ENCODE measurements around the gene CPN2. TPM values are rescaled to one million over a fixed set of nuclear protein-coding genes. Genes with fewer than 3 reads are reported as not detected.

CPN2 gene
- total RNA-seq, 4 donors from 2014 or later = 0.10 TPM; not detected in 3

DNA sequence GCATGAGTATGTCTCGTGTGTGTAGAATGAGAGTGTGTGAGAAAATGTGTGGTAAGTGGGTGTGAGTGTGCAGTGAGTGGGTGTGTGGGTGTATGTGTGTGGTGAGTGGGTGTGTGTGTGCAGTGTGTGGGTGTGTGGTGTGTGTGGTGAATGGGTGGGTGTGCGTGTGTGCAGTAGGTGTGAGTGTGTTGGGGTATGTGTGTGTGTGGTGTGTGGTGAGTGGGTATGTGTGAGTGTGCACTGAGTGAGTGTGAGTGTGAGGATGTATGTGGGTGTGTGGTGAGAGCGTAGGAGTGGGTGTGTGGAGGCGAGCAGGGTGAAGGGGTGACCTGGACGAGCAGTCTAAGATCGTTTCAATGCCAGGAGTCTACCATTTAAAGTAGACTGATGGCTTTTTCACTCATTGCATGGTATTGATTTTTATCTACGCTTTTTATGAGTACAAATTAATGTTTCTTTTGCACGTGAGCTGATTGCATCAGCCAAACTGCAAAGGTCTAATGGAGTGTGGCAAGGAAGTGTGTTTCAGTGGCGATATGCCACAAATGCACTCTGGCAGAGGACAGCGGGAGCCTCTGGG lies 1.6 kb upstream of the CPN2 start:
- intact Hi-C loops (cut with DNase I; ENCODE audit: low total_unique reads) = no loop called here
- H3K4me3 ChIP-seq (ENCODE audit: low read depth, poor library complexity, severe bottlenecking) = no peak overlapping the region
- no peak for DNase-seq (ENCODE audit: low spot score in 2 of 2)
- TF ChIP-seq, protein P1, sequence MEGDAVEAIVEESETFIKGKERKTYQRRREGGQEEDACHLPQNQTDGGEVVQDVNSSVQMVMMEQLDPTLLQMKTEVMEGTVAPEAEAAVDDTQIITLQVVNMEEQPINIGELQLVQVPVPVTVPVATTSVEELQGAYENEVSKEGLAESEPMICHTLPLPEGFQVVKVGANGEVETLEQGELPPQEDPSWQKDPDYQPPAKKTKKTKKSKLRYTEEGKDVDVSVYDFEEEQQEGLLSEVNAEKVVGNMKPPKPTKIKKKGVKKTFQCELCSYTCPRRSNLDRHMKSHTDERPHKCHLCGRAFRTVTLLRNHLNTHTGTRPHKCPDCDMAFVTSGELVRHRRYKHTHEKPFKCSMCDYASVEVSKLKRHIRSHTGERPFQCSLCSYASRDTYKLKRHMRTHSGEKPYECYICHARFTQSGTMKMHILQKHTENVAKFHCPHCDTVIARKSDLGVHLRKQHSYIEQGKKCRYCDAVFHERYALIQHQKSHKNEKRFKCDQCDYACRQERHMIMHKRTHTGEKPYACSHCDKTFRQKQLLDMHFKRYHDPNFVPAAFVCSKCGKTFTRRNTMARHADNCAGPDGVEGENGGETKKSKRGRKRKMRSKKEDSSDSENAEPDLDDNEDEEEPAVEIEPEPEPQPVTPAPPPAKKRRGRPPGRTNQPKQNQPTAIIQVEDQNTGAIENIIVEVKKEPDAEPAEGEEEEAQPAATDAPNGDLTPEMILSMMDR (IDR thresholded peaks at IDR 0.05) = no peak
- TF ChIP-seq POLR2A (IDR thresholded peaks at IDR 0.05) = no peak
- 72 to 80% methylated on average over 10 of the region's 10 CpGs for WGBS, 2 donors

DNA sequence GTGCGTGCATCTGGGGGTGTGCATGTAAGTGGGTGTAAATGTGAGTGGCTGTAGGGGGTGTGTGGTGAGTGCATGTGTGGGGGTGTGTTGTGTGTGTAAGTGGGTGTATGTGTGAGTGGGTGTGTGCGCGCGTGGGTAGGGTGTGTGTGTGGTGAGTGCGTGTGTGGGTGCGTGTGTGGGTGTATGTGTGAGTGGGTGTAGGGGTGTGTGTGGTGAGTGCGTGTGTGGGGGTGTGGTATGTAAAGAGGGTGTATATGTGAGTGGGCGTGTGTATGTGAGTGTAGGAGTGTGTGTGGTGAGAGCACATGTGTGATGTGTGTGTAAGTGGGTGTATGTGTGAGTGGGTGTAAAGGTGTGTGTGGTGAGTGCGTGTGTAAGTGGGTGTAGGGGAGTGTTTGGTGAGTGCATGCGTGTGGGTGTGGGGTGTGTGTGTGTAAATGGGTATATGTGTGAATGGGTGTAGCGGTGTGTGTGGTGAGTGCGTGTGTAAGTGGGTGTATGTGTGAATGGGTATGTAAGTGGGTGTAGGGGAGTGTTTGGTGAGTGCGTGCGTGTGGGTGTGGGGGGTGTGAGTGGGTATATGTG lies 916 bp upstream of the CPN2 start:
- H3K4me3 ChIP-seq (ENCODE audit: low read depth, poor library complexity, severe bottlenecking) = no peak overlapping the region
- intact Hi-C loops (cut with DNase I; ENCODE audit: low total_unique reads) = no loop called here
- TF ChIP-seq, protein P1 (IDR thresholded peaks at IDR 0.05) = no peak
- no peak for TF ChIP-seq POLR2A (IDR thresholded peaks at IDR 0.05)
- DNase-seq (ENCODE audit: low spot score in 2 of 2) = no peak
- 90 to 93% methylated on average over 14 of the region's 14 CpGs for WGBS, 2 donors

DNA sequence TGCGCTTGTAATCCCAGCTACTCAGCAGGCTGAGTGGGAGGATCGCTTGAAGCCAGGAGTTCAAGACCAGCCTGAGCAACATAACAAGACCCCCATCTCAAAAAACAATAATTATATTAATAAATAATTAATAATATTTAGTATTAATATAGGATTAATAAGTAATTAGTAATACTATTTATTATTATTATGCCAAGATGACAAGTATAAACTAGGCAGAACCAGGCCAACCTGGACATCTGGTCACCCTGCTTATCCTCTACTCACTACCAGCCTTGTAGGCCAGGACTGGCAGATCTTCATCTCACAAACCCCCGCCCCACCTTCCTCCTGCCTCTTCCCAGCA lies 429 bp downstream of the CPN2 start:
- DNase-seq (ENCODE audit: low spot score in 2 of 2) = no peak
- intact Hi-C loops (cut with DNase I; ENCODE audit: low total_unique reads) = no loop called here
- TF ChIP-seq POLR2A (IDR thresholded peaks at IDR 0.05) = no peak
- TF ChIP-seq, protein P1 (IDR thresholded peaks at IDR 0.05) = no peak
- 77 to 78% methylated on average over 3 of the region's 3 CpGs for WGBS, 2 donors
- H3K4me3 ChIP-seq (ENCODE audit: low read depth, poor library complexity, severe bottlenecking) = no peak overlapping the region

DNA sequence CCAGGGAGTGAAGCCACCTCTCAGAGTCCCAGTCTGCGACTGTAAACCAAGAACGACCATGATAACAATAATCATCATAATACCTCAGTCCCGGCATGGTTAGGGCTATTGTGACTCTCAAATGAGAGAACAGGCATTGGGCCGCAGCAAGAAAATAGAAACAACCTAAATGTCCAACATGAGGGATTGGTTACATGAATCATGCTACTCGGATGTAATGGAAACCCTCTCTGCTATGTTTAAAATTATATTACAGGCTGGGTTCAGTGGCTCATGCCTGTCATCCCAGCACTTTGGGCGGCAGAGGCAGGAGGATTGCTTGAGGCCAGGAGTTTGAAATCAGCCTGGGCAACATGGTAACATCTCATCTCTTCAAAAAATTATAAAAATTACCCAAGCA lies 2.8 kb downstream of the CPN2 start:
- WGBS, 2 donors = 74 to 83% methylated on average over 6 of the region's 6 CpGs
- intact Hi-C loops (cut with DNase I; ENCODE audit: low total_unique reads) = no loop called here
- no peak for DNase-seq (ENCODE audit: low spot score in 2 of 2)
- H3K4me3 ChIP-seq (ENCODE audit: low read depth, poor library complexity, severe bottlenecking) = no peak overlapping the region
- no peak for TF ChIP-seq POLR2A (IDR thresholded peaks at IDR 0.05)
- TF ChIP-seq, protein P1 (IDR thresholded peaks at IDR 0.05) = no peak

DNA sequence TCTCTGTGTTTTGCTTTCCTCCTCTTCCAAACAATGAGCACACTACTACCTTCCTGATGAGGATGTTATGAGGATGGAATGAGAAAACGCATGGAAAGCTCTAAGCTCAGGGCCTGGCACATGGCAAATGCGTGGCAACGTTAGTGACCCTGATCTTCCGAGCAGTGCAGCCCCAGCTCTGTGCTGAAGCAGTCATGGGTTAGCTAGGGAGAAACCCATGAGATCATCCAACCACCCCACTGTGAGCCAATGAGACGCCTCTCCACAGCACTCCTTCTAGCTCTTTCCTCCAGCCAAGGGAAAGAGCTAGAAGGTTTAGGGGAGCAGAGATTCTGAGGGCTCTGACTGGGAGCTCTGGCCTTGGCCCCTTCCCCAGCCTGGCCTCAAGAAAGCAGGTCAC lies 4.5 kb downstream of the CPN2 start:
- no peak for DNase-seq (ENCODE audit: low spot score in 2 of 2)
- 62 to 63% methylated on average over 5 of the region's 5 CpGs for WGBS, 2 donors
- intact Hi-C loops (cut with DNase I; ENCODE audit: low total_unique reads) = no loop called here
- no peak for TF ChIP-seq POLR2A (IDR thresholded peaks at IDR 0.05)
- TF ChIP-seq, protein P1 (IDR thresholded peaks at IDR 0.05) = no peak
- H3K4me3 ChIP-seq (ENCODE audit: low read depth, poor library complexity, severe bottlenecking) = no peak overlapping the region

DNA sequence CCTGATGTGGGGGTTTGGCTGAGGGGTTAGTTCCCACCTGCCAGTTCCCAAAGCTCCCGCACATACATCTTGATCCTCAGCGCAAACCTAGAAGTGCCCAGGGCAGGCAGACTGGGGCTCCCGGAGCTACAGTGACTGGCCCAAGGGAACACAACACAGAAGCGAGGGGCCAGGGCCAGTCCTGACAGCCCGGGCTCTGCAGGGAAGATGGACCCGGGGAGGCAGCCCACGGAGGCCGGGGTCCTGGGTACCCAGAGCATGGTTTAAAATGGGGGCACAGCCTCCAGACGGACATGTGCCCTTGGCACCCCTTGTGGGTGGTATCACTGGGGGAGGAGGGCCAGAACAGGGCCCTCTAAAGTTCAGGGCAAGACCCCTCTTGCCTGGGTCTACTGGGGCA lies 5.1 kb downstream of the CPN2 start:
- DNase-seq (ENCODE audit: low spot score in 2 of 2) = no peak
- intact Hi-C loops (cut with DNase I; ENCODE audit: low total_unique reads) = no loop called here
- WGBS, 2 donors = 83 to 90% methylated on average over 9 of the region's 9 CpGs
- no peak overlapping the region for H3K4me3 ChIP-seq (ENCODE audit: low read depth, poor library complexity, severe bottlenecking)
- TF ChIP-seq, protein P1 (IDR thresholded peaks at IDR 0.05) = no peak
- TF ChIP-seq POLR2A (IDR thresholded peaks at IDR 0.05) = no peak

Data from lower leg skin (tissue), 4 donors.